H1 (cell line): Measurements from ENCODE around the gene FAM120B. TPM values are rescaled to one million over a fixed set of nuclear protein-coding genes. Genes with fewer than 3 reads are reported as not detected.

ENCODE experiments used
- CTCF ChIA-PET: fragments of 300-600 bp; sonication (Branson Sonifier 250); formaldehyde crosslinking; loops from one replicate; lab custom pipeline; 2021; ENCODE audit not compliant: partially characterized antibody; lab: Charles Lee
- POLR2A ChIA-PET: fragments of 300-600 bp; sonication (Branson Sonifier 250); formaldehyde crosslinking; loops from one replicate; lab custom pipeline; 2021; ENCODE audit warnings: inconsistent platforms; ENCODE audit not compliant: partially characterized antibody; lab: Charles Lee
- DNase-seq, 2 experiments: peaks; one replicate each; pipeline versions ENCODE4 v3.0.0 to v3.0.0-alpha.2; 2010 to 2022; ENCODE audit warnings: low spot score in 2 of 2, low read depth in 1 of 2, mixed read lengths in 1 of 2
- FAIRE-seq: peaks from 2 replicates; lab custom pipeline; 2011; peaks lifted over from hg19 to GRCh38; lab: Jason Lieb, UNC
- H2AFZ ChIP-seq: 2 replicates; pipeline ENCODE4 v1.8.1; 2012; ENCODE audit warnings: low read length, inconsistent platforms
- H2AK5ac ChIP-seq: 2 replicates; pipeline ENCODE4 v1.6.1; 2013; ENCODE audit warnings: low read depth, low read length
- H2BK120ac ChIP-seq: replicated peaks from 2 replicates; pipeline ENCODE3; 2013; ENCODE audit warnings: low read depth, low read length, inconsistent platforms
- H2BK12ac ChIP-seq: 2 replicates; pipeline ENCODE4 v1.6.1; 2013; ENCODE audit warnings: low read depth, low read length
- H2BK15ac ChIP-seq: 2 replicates; pipeline ENCODE4 v1.6.1; 2013; ENCODE audit warnings: low read length
- H2BK20ac ChIP-seq: 2 replicates; pipeline ENCODE4 v1.6.1; 2013; ENCODE audit warnings: low read length
- H2BK5ac ChIP-seq: 2 replicates; pipeline ENCODE4 v1.6.1; 2013; ENCODE audit warnings: low read depth, low read length
- H3K14ac ChIP-seq: 2 replicates; pipeline ENCODE4 v1.6.1; 2013; ENCODE audit warnings: inconsistent platforms; ENCODE audit not compliant: insufficient read length
- H3K18ac ChIP-seq: 2 replicates; pipeline ENCODE4 v1.6.1; 2013; ENCODE audit warnings: low read length; ENCODE audit errors: extremely low read depth
- H3K23ac ChIP-seq: 2 replicates; pipeline ENCODE4 v1.6.1; 2013; ENCODE audit warnings: inconsistent platforms; ENCODE audit not compliant: insufficient read length
- H3K23me2 ChIP-seq: 2 replicates; pipeline ENCODE4 v1.6.1; 2013; ENCODE audit warnings: low read depth, low read length
- H3K27ac ChIP-seq: 2 replicates; pipeline ENCODE4 v1.6.1; 2011; ENCODE audit warnings: low read depth, low read length, inconsistent platforms
- H3K27me3 ChIP-seq, 4 experiments: replicated peaks in 1 of 4; 1 replicate in 1 of 4; 2 replicates in 3 of 4; pipeline versions ENCODE4 v1.6.1 to v1.8.1; 2011 to 2013; ENCODE audit warnings: low read length in 3 of 4, mild to moderate bottlenecking in 3 of 4, inconsistent platforms in 2 of 4, mixed read lengths in 2 of 4, moderate library complexity in 1 of 4; ENCODE audit not compliant: control insufficient read depth in 3 of 4, insufficient read depth in 3 of 4; ENCODE audit errors: extremely low read depth in 1 of 4
- H3K36me3 ChIP-seq, 4 experiments: 2 replicates each; pipeline versions ENCODE4 v1.6.1 to v1.8.1; 2011 to 2013; ENCODE audit warnings: mild to moderate bottlenecking in 4 of 4, low read length in 3 of 4, moderate library complexity in 2 of 4, control low read depth in 1 of 4, inconsistent platforms in 1 of 4; ENCODE audit not compliant: insufficient read depth in 4 of 4, control insufficient read depth in 2 of 4
- H3K4ac ChIP-seq: replicated peaks from 2 replicates; pipeline ENCODE3; 2013; ENCODE audit warnings: low read length, low read depth, mixed read lengths, inconsistent platforms; ENCODE audit not compliant: insufficient read length
- H3K4me1 ChIP-seq, 4 experiments: replicated peaks in 1 of 4; 1 replicate in 1 of 4; 2 replicates in 3 of 4; pipeline versions ENCODE4 v1.6.1 to v1.8.1; 2011 to 2013; ENCODE audit warnings: low read length in 3 of 4, inconsistent platforms in 2 of 4, mixed read lengths in 1 of 4; ENCODE audit not compliant: insufficient read depth in 4 of 4, control insufficient read depth in 3 of 4
- H3K4me2 ChIP-seq, 2 experiments: 2 replicates each; pipeline versions ENCODE4 v1.6.1 to v1.8.1; 2011 to 2013; ENCODE audit warnings: low read depth in 2 of 2, low read length in 2 of 2, control low read depth in 1 of 2, inconsistent platforms in 1 of 2, mild to moderate bottlenecking in 1 of 2; ENCODE audit not compliant: insufficient read depth in 1 of 2
- H3K4me3 ChIP-seq, 4 experiments: fragments of 200-600, 300-600 bp in 1 of 4; sonication (generic), shearing (Covaris generic), sonication (Bioruptor Twin) in 1 of 4; 2 replicates each; pipeline versions ENCODE4 v1.5.1 to v1.8.1; 2011 to 2016; ENCODE audit warnings: low read length in 4 of 4, low read depth in 3 of 4, control low read depth in 2 of 4, inconsistent platforms in 2 of 4, mild to moderate bottlenecking in 2 of 4, mixed read lengths in 1 of 4, moderate library complexity in 1 of 4; ENCODE audit not compliant: insufficient read depth in 2 of 4; ENCODE audit errors: extremely low read depth in 1 of 4
- H3K56ac ChIP-seq: replicated peaks from 2 replicates; pipeline ENCODE3; 2013; ENCODE audit warnings: low read depth, mild to moderate bottlenecking, mixed read lengths, low read length, inconsistent platforms; ENCODE audit not compliant: insufficient read length
- H3K79me1 ChIP-seq: 2 replicates; pipeline ENCODE4 v1.6.1; 2013; ENCODE audit warnings: low read depth, low read length, control low read depth
- H3K79me2 ChIP-seq, 2 experiments: 2 replicates each; pipeline versions ENCODE4 v1.6.1 to v1.8.1; 2012 to 2013; ENCODE audit warnings: low read length in 2 of 2, mild to moderate bottlenecking in 2 of 2, inconsistent platforms in 1 of 2; ENCODE audit not compliant: insufficient read depth in 2 of 2, control insufficient read depth in 1 of 2
- H3K9ac ChIP-seq, 4 experiments: replicated peaks in 1 of 4; 1 replicate in 1 of 4; 2 replicates in 3 of 4; pipeline versions ENCODE4 v1.6.1 to v1.8.1; 2011 to 2013; ENCODE audit warnings: low read depth in 3 of 4, low read length in 3 of 4, control low read depth in 2 of 4, mild to moderate bottlenecking in 2 of 4, moderate library complexity in 2 of 4, inconsistent platforms in 1 of 4; ENCODE audit errors: extremely low read depth in 1 of 4
- H3K9me3 ChIP-seq, 2 experiments: 2 replicates each; pipeline versions ENCODE4 v1.6.1 to v1.8.1; 2012 to 2013; ENCODE audit warnings: mild to moderate bottlenecking in 2 of 2, moderate library complexity in 2 of 2, control low read depth in 1 of 2, inconsistent platforms in 1 of 2, low read depth in 1 of 2, low read length in 1 of 2, mixed read lengths in 1 of 2; ENCODE audit not compliant: insufficient read depth in 2 of 2
- H4K20me1 ChIP-seq, 2 experiments: replicated peaks in 1 of 2; 2 replicates each; pipeline versions ENCODE3 to v1.8.1; 2011 to 2013; ENCODE audit warnings: inconsistent platforms in 2 of 2, low read length in 2 of 2, mild to moderate bottlenecking in 1 of 2; ENCODE audit not compliant: insufficient read depth in 2 of 2, control insufficient read depth in 1 of 2
- H4K5ac ChIP-seq: 2 replicates; pipeline ENCODE4 v1.6.1; 2013; ENCODE audit warnings: low read length, low read depth, mixed read lengths, inconsistent platforms; ENCODE audit not compliant: insufficient read length
- H4K8ac ChIP-seq: 2 replicates; pipeline ENCODE4 v1.8.0; 2013; ENCODE audit warnings: mild to moderate bottlenecking, moderate library complexity, low read length, inconsistent platforms; ENCODE audit not compliant: insufficient read depth; ENCODE audit errors: extremely low read depth
- H4K91ac ChIP-seq: replicated peaks from 2 replicates; pipeline ENCODE3; 2013; ENCODE audit warnings: low read length, mixed read lengths, inconsistent platforms; ENCODE audit not compliant: insufficient read length
- ASH2L ChIP-seq: fragments of 200-600, 300-600 bp; sonication (generic); IDR thresholded peaks from one replicate; pipeline ENCODE4 v1.7.1; 2017; ENCODE audit warnings: low read length
- ATF3 ChIP-seq: IDR thresholded peaks from 2 replicates; pipeline ENCODE4 v1.6.1; 2011; ENCODE audit warnings: low read depth, mild to moderate bottlenecking, low read length; ENCODE audit not compliant: insufficient read depth
- BCL11A ChIP-seq, 2 experiments: IDR thresholded peaks; one replicate each; pipeline ENCODE4 v1.6.1; 2011; ENCODE audit warnings: low read depth in 2 of 2, low read length in 2 of 2, mild to moderate bottlenecking in 2 of 2
- EGR1 ChIP-seq: IDR thresholded peaks from 2 replicates; pipeline ENCODE4 v1.6.1; 2011; ENCODE audit warnings: low read depth, low read length, borderline replicate concordance
- EP300 ChIP-seq, 2 experiments: IDR thresholded peaks; 1 replicate in 1 of 2; 2 replicates in 1 of 2; pipeline ENCODE4 v1.6.1; 2011 to 2012; ENCODE audit warnings: low read depth in 2 of 2, low read length in 2 of 2, mild to moderate bottlenecking in 2 of 2, borderline replicate concordance in 1 of 2, inconsistent platforms in 1 of 2, moderate library complexity in 1 of 2
- RBBP5 ChIP-seq: IDR thresholded peaks from 2 replicates; pipeline ENCODE4 v1.7.1; 2012; ENCODE audit warnings: low read depth, mild to moderate bottlenecking, inconsistent platforms, low read length, moderate library complexity, borderline replicate concordance
- RNF2 ChIP-seq: fragments of 200-900, 300-1000 bp; sonication (generic); IDR thresholded peaks from 2 replicates; pipeline ENCODE4 v1.7.1; 2016; ENCODE audit warnings: borderline replicate concordance, low read depth, mild to moderate bottlenecking, antibody characterized with exemption, low read length; ENCODE audit not compliant: poor library complexity, severe bottlenecking; ENCODE audit errors: missing control alignments
- RXRA ChIP-seq: IDR thresholded peaks from 2 replicates; pipeline ENCODE4 v1.6.1; 2011; ENCODE audit warnings: low read depth, mild to moderate bottlenecking, low read length, moderate library complexity; ENCODE audit not compliant: insufficient read depth
- YY1 ChIP-seq: IDR thresholded peaks from 2 replicates; pipeline ENCODE4 v1.6.1; 2011; ENCODE audit warnings: low read depth, mild to moderate bottlenecking, low read length
- ZNF274 ChIP-seq: IDR thresholded peaks from 2 replicates; pipeline ENCODE4 v1.7.0; 2012; ENCODE audit warnings: low read length, borderline replicate concordance; ENCODE audit errors: extremely low read depth
- WGBS, 2 experiments: shearing (Covaris generic) in 1 of 2; methylation state at CpG; one replicate each; pipeline versions ENCODE4 v1.1.6 to v1.1.7; 2013 to 2015; ENCODE audit warnings: low lambda C conversion rate in 2 of 2, mixed read lengths in 2 of 2, inconsistent platforms in 1 of 2, low coverage in 1 of 2, missing lambda C conversion rate in 1 of 2; ENCODE audit not compliant: insufficient replicate concordance in 2 of 2, insufficient coverage in 1 of 2, insufficient read length in 1 of 2; ENCODE audit errors: extremely low coverage in 1 of 2, missing lambda C conversion rate in 1 of 2; 5-methylcytosine and 5-hydroxymethylcytosine counted together
- polyA plus RNA-seq, 7 experiments: library from polyadenylated mRNA; depleted of rRNA in 3 of 7; stranded (reverse) in 5 of 7; unstranded in 2 of 7; fragments of >200 nt in 5 of 7; fragments of 200-250 nt in 2 of 7; gene quantifications; 1 replicate in 5 of 7; 2 replicates in 1 of 7; 4 replicates in 1 of 7; pipeline versions ENCODE4 v1.2.1 to v1.2.3, GENCODE V29; 2011 to 2013; ENCODE audit warnings: missing spikeins in 2 of 7, mixed read lengths in 2 of 7
- total RNA-seq: library from RNA; stranded (reverse); fragmentation: NEBNext Ultra II Directional; extraction: Animal tissue kit (Norgen Biotek cat#: 25700); gene quantifications from 2 replicates; pipeline ENCODE4 v1.2.1, GENCODE V29; 2021

The FAM120B gene
- total and polyA plus RNA-seq, 2 of the 8 experiments (the other 6 are each of a cell fraction or from before 2014, with no cell fraction given) = 5.1 to 12.5 TPM

- ChIA-PET POLR2A (no interaction called here), CTCF (interaction anchor here (1.2 kb wide), 1 partner anchor 17 kb away, joined by 3 read pairs; no protein-coding TSS in a partner anchor)
- Histone ChIP-seq H4K8ac (no peak overlapping the region), H2BK120ac (no peak overlapping the region), H2AK5ac (no peak overlapping the region), H3K23me2 (no peaks in the 10 kb centered on the region), H3K4me2 (no peak overlapping the region), H3K23ac (no peak overlapping the region), H2BK15ac (no peak overlapping the region), H3K36me3 (no peaks in the 10 kb centered on the region), H2BK20ac (no peak overlapping the region), H3K18ac (no peak overlapping the region), H2BK12ac (no peak overlapping the region), H3K27me3 (0 out of 7 replicates have a peak, but pooled peaks cover 0 to 2% (median 0%) of the 10 kb centered on the region in 4 experiments), H3K14ac (no peak overlapping the region), H4K20me1 (no peaks in the 10 kb centered on the region), H3K9me3 (no peaks in the 10 kb centered on the region), H3K4me1 (peaks cover 0 to 4% (median 0%) of the 10 kb centered on the region in 4 experiments; a peak in 1 of 7 replicates), H3K56ac (no peak overlapping the region), H3K79me2 (no peaks in the 10 kb centered on the region), H3K9ac (no peak overlapping the region), H3K4me3 (no peak overlapping the region), H3K4ac (no peak overlapping the region), H3K79me1 (no peaks in the 10 kb centered on the region), H4K91ac (no peak overlapping the region), H2BK5ac (no peak overlapping the region), H3K27ac (no peak overlapping the region), H4K5ac (no peak overlapping the region), H2AFZ (no peak overlapping the region)
- DNase-seq (no peak), FAIRE-seq (no peak)
- 90% methylated on average over 32 of the region's 70 CpGs; no CpG with 5 or more reads in 1 of the 2 experiments for WGBS, 2 experiments
- no peak for TF ChIP-seq YY1
- TF ChIP-seq EGR1 = no peak
- TF ChIP-seq BCL11A (IDR thresholded peaks at IDR 0.05; ENCODE audit: low read depth in 2 of 2, low read length in 2 of 2) = no peak
- TF ChIP-seq RXRA = no peak
- no peak for TF ChIP-seq RBBP5
- no peak for TF ChIP-seq ASH2L
- TF ChIP-seq ATF3 = no peak
- TF ChIP-seq ZNF274 = no peak
- TF ChIP-seq EP300 (IDR thresholded peaks at IDR 0.05; ENCODE audit: borderline replicate concordance in 1 of 2, low read depth in 2 of 2, low read length in 2 of 2) = no peak
- TF ChIP-seq RNF2 = no peak
These were observed 114.5 kb downstream of the FAM120B start for GRCh38 chr6:170420791-170421776.
